GM12891 (cell line): ENCODE measurements around the gene UCK2.

Experiments
- POLR2A ChIP-seq: IDR thresholded peaks from 2 replicates; pipeline ENCODE4 v1.6.1; 2011; ENCODE audit warnings: low read depth, low read length, control low read depth
- POLR2AphosphoS5 ChIP-seq: IDR thresholded peaks from 2 replicates; pipeline ENCODE4 v1.6.1; 2011; ENCODE audit warnings: low read depth, low read length, control low read depth
- SPI1 ChIP-seq: IDR thresholded peaks from 2 replicates; pipeline ENCODE4 v1.6.1; 2011; ENCODE audit warnings: low read depth, low read length, control low read depth

DNA sequence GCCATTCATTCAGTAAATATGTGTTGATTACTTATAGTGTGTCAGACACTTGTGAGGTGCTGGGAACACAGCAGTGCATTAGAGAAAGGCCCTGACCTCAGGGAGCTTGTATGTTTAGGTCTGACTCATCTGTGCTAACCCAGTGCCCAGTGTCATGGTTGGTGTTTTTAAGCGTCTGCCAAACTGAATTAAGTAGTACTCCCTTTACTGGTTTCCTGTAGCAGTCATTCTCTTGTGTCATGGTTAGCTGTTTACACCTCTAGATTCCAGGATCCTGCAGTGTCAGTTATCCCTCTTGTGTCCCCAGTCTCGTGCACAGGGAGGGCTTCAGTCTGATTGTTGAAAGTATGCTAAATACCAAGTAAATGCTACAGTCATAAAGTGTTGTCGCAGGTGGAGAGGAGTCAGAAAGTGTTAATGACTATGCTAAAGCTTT is 14.2 kb downstream of the UCK2 start:
- no peak for TF ChIP-seq POLR2A
- TF ChIP-seq POLR2AphosphoS5, result no peak
- TF ChIP-seq SPI1, result no peak
